Endothelial cell of coronary artery (primary cell): ENCODE measurements around the gene PYDC1. TPM values are rescaled to one million over a fixed set of nuclear protein-coding genes. Genes with fewer than 3 reads are reported as not detected.

Experiments used
- total RNA-seq: library from RNA; depleted of rRNA; stranded (reverse); fragments of >200 nt; gene quantifications from 2 replicates; pipeline ENCODE4 v1.2.3, GENCODE V29; 2014

Gene PYDC1
- not detected in 2 replicates for total RNA-seq

GRCh38 chr16:31216422-31217135 lies at the start of gene PYDC1:
TSS of gene PYDC1 (minus strand) at chr16:31217135. CDS start at chr16:31217028, 107 bp downstream.

DNA sequence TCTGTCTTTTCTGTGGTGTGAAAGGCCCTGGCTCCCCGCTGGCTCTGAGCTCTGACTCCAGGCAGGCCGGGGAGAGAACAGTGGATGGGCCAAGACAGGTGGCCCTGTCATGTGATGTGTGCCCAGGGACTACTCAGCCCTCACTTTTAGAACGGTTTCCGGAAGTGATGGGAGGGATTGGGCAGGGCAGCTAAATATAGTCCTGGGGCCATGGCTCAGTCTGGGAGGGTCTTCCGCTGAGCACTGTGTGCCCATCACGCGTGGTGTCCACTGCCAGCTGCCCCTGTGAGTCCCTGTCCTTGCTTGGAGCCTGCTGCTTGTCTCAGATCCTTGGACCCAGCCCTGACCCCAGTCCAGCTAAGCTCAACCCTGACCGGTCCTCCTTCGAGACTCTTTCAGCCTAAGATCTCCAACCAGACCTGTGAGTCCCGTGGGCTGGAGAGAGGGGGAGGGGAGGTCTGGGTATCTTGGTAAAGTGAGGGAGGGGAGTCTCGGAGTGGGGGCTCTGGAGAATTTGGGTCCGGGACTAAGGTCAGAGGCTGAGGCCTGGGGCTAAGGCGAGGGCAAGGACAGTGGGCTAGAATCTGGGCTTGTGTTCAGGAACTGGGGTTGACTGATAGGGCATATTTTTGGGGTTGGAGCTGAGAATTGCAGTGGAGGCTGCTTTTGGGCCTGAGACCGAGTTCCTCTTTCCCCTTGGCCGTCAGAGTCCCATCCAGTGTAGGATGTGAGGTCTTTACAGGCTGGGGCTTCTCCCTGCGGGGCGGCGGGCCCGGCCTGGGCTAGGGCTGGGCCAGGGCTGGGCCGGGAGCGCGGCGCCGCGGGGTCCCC lies 2.8 kb downstream of the PYDC1 start, which contains the start of gene TRIM72:
TSS of gene TRIM72 (plus strand) at position 243 of the 831 bp plus-strand sequence. CDS start 620 bp downstream, outside the sequence.

GRCh38 chr16:31202414-31203375 lies 14.2 kb downstream of the PYDC1 start, which contains the start of gene PYCARD:
TSS of gene PYCARD (minus strand) at chr16:31202760. CDS start at chr16:31202690, 70 bp downstream.

GRCh38 chr16:31179747-31180459 lies 37.0 kb downstream of the PYDC1 start, which contains the start of gene FUS:
TSS of gene FUS (plus strand) at chr16:31180139. CDS start at chr16:31180215, 76 bp downstream.

Other genes starting within 250 kb of the PYDC1 start
- gene HSD3B7, start 231.9 kb downstream of the PYDC1 start, total RNA-seq: 4.1 and 7.4 TPM in 2 replicates
- gene STX1B, start 206.5 kb downstream of the PYDC1 start, total RNA-seq: under 0.01 TPM in 2 replicates
- gene STX4, start 183.6 kb downstream of the PYDC1 start, total RNA-seq: 28.2 and 30.4 TPM in 2 replicates
- 7.3 and 7.6 TPM in 2 replicates for gene ZNF668, start 142.9 kb downstream of the PYDC1 start, total RNA-seq
- 9.1 and 14.4 TPM in 2 replicates for gene ZNF646, start 142.7 kb downstream of the PYDC1 start, total RNA-seq
- 0.45 and 1.8 TPM in 2 replicates for gene PRSS53, start 128.2 kb downstream of the PYDC1 start, total RNA-seq
- 58.1 and 74.6 TPM in 2 replicates for gene VKORC1, start 122.3 kb downstream of the PYDC1 start, total RNA-seq
- gene BCKDK, start 108.7 kb downstream of the PYDC1 start, total RNA-seq: 15.0 and 18.7 TPM in 2 replicates
- 32.3 and 36.2 TPM in 2 replicates for gene KAT8, start 99.5 kb downstream of the PYDC1 start, total RNA-seq
- not detected in 2 replicates for gene PRSS8, start 81.4 kb downstream of the PYDC1 start, total RNA-seq
- gene PRSS36, start 67.1 kb downstream of the PYDC1 start, total RNA-seq: 0.09 and 0.27 TPM in 2 replicates
- 39.0 and 44.7 TPM in 2 replicates for gene FUS, start 37.0 kb downstream of the PYDC1 start, total RNA-seq
- gene PYCARD, start 14.4 kb downstream of the PYDC1 start, total RNA-seq: 43.1 and 63.2 TPM in 2 replicates
- gene TRIM72, start 3.0 kb downstream of the PYDC1 start, total RNA-seq: not detected in 2 replicates
- gene ITGAM, start 42.8 kb upstream of the PYDC1 start, total RNA-seq: under 0.01 TPM in 1 of 2 replicates, not detected in the other
- 0.38 and 0.81 TPM in 2 replicates for gene ITGAX, start 138.0 kb upstream of the PYDC1 start, total RNA-seq
- not detected in 2 replicates for gene ITGAD, start 176.2 kb upstream of the PYDC1 start, total RNA-seq
- not detected in 2 replicates for gene COX6A2, start 211.2 kb upstream of the PYDC1 start, total RNA-seq
- gene ZNF843, start 225.7 kb upstream of the PYDC1 start, total RNA-seq: 0.09 TPM in 2 replicates
- gene ARMC5, start 242.4 kb upstream of the PYDC1 start, total RNA-seq: 13.6 and 14.2 TPM in 2 replicates